IPS-20b (cell line): ENCODE measurements around the gene PTPRE.

Source experiments
- H3K27ac ChIP-seq: one replicate; pipeline ENCODE4 v1.5.1; 2013; ENCODE audit warnings: low read length
- H3K27me3 ChIP-seq: 2 replicates; pipeline ENCODE4 v1.6.1; 2013; ENCODE audit warnings: mild to moderate bottlenecking, low read length, inconsistent platforms; ENCODE audit not compliant: insufficient read depth
- H3K36me3 ChIP-seq: 2 replicates; pipeline ENCODE4 v1.6.1; 2013; ENCODE audit warnings: low read depth, mild to moderate bottlenecking, inconsistent platforms, low read length, moderate library complexity; ENCODE audit not compliant: insufficient read depth
- H3K4me1 ChIP-seq: 2 replicates; pipeline ENCODE4 v1.6.1; 2013; ENCODE audit warnings: mild to moderate bottlenecking, control low read depth, inconsistent platforms, low read length, moderate library complexity; ENCODE audit not compliant: insufficient read depth
- H3K4me3 ChIP-seq: 2 replicates; pipeline ENCODE4 v1.5.1; 2013; ENCODE audit warnings: mild to moderate bottlenecking, low read length, inconsistent platforms
- H3K9ac ChIP-seq: 2 replicates; pipeline ENCODE4 v1.6.1; 2013; ENCODE audit warnings: low read depth, mild to moderate bottlenecking, inconsistent platforms, low read length, moderate library complexity
- H3K9me3 ChIP-seq: 2 replicates; pipeline ENCODE4 v1.6.1; 2013; ENCODE audit warnings: mild to moderate bottlenecking, low read depth, low read length, inconsistent platforms; ENCODE audit not compliant: insufficient read depth

Gene PTPRE

DNA sequence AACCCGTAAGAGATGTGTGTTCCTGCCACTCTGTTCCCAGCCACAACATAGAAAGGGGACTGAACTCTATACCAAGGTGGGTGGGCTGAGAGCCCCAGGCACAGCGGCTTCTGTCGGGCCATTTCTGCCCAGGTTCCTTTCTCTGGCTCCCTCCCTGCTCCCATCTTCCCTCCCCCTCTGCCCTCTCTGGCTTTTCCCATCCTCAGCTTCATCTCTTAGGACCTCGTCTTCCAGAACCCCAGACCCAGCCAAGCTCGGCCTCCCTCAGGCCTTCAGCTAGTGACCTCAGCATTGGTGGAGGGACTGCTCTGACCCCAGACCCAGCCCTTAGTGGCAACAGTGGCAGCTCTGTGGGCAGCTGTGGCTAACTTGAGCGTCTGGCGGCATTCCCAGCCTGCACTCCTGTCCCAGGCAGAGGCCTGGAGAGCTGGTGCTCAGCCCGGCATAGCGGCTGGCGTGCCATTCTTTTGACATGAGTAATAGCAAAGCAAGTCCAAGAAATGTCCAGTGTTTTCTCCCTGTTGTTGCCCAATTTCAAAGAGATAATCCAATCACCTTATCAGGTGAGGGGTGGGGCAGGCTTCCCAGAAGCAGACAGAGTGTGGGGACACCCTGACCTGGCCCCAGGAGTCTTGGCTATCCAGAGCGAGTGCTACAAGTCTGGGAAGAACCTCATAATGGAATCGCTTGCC, 15.9 kb downstream of the PTPRE start:
- Histone ChIP-seq H3K36me3 (no peaks in the 10 kb centered on the region), H3K9ac (no peak overlapping the region), H3K9me3 (no peaks in the 10 kb centered on the region), H3K27me3 (no peaks in the 10 kb centered on the region), H3K27ac (no peak overlapping the region), H3K4me3 (no peak overlapping the region), H3K4me1 (no peaks in the 10 kb centered on the region)

DNA sequence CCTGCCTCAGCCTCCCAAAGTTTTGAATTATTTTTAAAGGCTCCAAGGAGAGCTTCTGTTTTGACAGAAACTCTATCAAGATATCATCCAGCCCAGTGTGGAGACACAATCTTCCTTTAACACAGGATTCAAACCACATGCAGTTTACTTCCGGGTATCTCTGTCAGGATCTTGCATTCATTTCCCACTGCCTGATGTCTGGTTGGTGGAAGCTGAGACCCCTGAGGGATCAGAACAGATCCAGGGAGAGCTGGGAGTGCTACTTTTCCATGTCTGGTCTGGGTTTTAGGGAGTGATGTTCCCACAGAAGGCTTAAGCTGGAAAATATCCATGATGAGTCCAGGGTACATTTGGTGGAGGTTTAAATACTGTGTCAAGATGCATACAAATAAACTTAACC, 16.7 kb downstream of the PTPRE start:
- no peak overlapping the region for H3K9ac ChIP-seq
- H3K4me3 ChIP-seq: no peak overlapping the region
- H3K4me1 ChIP-seq: no peaks in the 10 kb centered on the region

GRCh38 chr10:127925471-127926207, 18.7 kb downstream of the PTPRE start:
- Histone ChIP-seq H3K9me3 (no peaks in the 10 kb centered on the region), H3K27me3 (no peaks in the 10 kb centered on the region), H3K4me3 (no peak overlapping the region), H3K9ac (no peak overlapping the region), H3K36me3 (no peaks in the 10 kb centered on the region), H3K27ac (no peak overlapping the region), H3K4me1 (no peaks in the 10 kb centered on the region)

More for the DNA sequence above, 16.7 kb downstream of the PTPRE start:
- Histone ChIP-seq H3K27me3 (no peaks in the 10 kb centered on the region), H3K36me3 (no peaks in the 10 kb centered on the region), H3K27ac (no peak overlapping the region), H3K9me3 (no peaks in the 10 kb centered on the region)

DNA sequence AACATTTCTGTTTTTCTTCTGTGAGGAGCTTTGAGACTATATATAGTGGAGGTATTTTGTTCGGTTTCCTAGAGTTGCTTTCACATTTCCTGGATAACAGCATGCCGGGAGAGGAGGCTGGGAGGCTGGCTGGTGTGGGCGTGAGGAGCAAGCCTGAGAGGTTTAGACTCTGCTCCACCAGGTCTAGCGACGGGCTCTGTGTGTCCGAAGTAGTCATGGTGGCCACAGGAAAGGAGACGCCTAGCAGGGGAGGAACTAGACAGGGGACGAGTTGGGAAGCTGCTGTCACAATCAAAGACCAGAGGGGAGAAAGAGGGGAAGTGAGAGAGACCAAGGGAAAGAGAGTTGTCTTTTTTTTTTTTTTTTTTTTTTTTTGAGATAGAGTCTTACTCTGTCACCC, 19.6 kb downstream of the PTPRE start:
- Histone ChIP-seq H3K27ac (no peak overlapping the region), H3K4me3 (no peak overlapping the region), H3K4me1 (no peaks in the 10 kb centered on the region), H3K9me3 (no peaks in the 10 kb centered on the region), H3K9ac (no peak overlapping the region), H3K36me3 (no peaks in the 10 kb centered on the region), H3K27me3 (no peaks in the 10 kb centered on the region)

- Histone ChIP-seq H3K36me3 (no peaks in the 10 kb centered on the region), H3K9me3 (no peaks in the 10 kb centered on the region), H3K4me1 (no peaks in the 10 kb centered on the region), H3K9ac (no peak overlapping the region), H3K27ac (no peak overlapping the region), H3K4me3 (no peak overlapping the region), H3K27me3 (no peaks in the 10 kb centered on the region)
Observed at GRCh38 chr10:127928021-127928806, 21.3 kb downstream of the PTPRE start.

DNA sequence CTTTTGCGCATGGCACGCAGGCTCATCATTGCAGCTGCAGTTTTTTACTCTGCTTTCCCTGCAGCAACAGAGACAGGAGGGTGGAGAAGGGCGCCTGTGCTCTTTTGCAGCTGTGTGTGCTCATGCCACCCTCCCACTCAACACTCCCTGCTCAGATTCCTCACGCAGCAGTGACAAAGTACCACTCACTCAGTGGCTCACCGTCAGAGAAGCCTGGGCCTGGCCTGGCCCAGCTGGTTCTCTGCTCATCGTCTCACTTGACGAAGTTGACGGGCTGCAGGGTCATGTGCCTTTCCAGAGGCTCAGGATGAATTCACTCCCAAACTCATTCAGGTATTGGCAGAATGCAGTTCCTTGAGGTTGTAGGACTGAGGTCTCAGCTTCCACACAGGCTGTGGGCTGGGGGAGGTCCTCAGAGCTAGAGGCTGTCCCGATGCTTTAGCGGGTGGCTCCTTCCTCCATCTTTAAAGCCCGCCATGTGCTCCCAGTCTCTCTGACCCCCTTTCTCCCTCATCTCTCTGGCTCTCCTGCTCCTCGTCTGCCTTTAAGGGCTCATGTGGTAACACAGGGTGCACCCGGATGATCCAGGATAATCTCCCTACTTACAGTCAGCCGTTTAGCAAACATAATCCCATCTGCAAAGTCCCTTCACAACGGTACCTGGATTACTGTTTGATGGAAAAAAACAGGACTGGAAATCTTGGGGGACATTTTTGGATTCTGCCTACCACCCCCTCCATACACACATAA, 25.8 kb downstream of the PTPRE start:
- Histone ChIP-seq H3K4me3 (no peak overlapping the region), H3K36me3 (no peaks in the 10 kb centered on the region), H3K9ac (no peak overlapping the region), H3K9me3 (no peaks in the 10 kb centered on the region), H3K27me3 (no peaks in the 10 kb centered on the region), H3K27ac (no peak overlapping the region), H3K4me1 (no peaks in the 10 kb centered on the region)

DNA sequence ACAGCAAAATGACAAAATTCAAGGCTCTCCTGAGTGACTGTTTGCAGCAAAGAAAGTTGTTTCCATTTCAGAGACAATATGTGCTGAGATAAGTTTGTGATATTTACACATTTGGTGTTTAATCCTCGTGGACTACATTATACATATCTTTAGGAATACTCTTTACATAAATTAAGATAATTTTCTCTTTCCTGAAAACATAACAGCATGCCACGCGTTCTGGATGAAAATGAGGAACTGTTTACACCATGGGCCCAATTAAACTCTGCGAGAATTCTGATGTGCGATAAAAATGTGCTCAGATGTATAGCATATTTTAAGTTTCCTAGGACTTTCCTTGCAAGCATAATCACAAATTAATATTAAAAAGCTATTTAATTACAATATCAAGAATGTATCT, 26.4 kb downstream of the PTPRE start:
- H3K4me1 ChIP-seq: no peaks in the 10 kb centered on the region
- H3K9ac ChIP-seq: no peak overlapping the region
- H3K27ac ChIP-seq: no peak overlapping the region
- H3K9me3 ChIP-seq: no peaks in the 10 kb centered on the region
- no peak overlapping the region for H3K4me3 ChIP-seq
- H3K36me3 ChIP-seq: no peaks in the 10 kb centered on the region
- no peaks in the 10 kb centered on the region for H3K27me3 ChIP-seq

DNA sequence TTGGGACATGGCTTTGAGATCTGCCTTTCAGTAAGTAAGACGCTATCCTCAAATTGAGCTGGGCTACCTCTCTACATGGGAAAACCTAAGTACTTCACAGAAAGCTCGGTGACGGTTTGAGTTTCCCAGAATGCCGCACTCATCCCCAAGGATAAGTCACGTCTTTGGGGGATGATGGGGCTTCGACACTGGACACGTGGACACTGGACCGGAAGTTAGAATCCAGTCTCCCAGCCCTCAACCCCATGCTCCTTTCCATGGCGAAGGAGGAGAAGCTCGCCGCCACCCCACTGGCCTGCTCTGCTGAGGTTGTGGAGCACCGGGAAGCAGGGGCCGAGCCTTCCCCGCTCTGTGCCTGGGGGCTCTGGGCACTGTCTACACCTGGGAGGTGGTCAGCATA, 27.5 kb downstream of the PTPRE start:
- Histone ChIP-seq H3K36me3 (no peaks in the 10 kb centered on the region), H3K4me3 (no peak overlapping the region), H3K4me1 (no peaks in the 10 kb centered on the region), H3K27me3 (no peaks in the 10 kb centered on the region), H3K27ac (no peak overlapping the region), H3K9ac (no peak overlapping the region), H3K9me3 (no peaks in the 10 kb centered on the region)

GRCh38 chr10:127935071-127935561, 28.2 kb downstream of the PTPRE start:
- Histone ChIP-seq H3K4me1 (no peaks in the 10 kb centered on the region), H3K36me3 (no peaks in the 10 kb centered on the region), H3K27ac (no peak overlapping the region), H3K4me3 (no peak overlapping the region), H3K27me3 (no peaks in the 10 kb centered on the region), H3K9me3 (no peaks in the 10 kb centered on the region), H3K9ac (no peak overlapping the region)

GRCh38 chr10:127937069-127937468, 30.2 kb downstream of the PTPRE start:
- Histone ChIP-seq H3K9ac (no peak overlapping the region), H3K4me1 (no peaks in the 10 kb centered on the region), H3K27me3 (no peaks in the 10 kb centered on the region), H3K27ac (no peak overlapping the region), H3K9me3 (no peaks in the 10 kb centered on the region), H3K4me3 (no peak overlapping the region), H3K36me3 (no peaks in the 10 kb centered on the region)

DNA sequence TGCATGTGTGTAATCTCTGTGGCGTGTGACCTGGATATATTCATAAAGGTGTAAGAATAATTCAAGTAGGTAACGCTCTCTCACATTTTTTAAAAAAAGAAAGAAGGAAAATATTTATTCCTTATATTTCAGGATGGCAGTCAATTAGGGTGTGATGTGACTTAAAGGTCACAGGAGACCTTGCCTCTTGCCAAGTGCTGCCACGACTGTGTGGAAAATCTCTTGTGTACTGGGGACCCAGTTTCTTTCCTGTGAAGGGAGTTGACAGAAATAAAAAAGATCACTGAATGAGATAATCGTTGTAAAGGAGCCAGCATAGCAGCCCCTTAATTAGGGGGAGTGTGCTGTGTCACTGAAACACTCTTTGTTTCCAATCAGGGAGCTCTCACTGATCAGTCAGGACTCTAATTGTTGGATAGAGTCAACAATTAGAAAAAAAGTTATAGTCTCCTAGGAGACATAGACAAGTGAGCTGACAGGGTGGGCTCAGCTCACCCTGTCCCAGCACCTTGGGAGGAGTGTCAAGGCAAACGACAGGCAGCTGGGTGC, 31.1 kb downstream of the PTPRE start:
- H3K36me3 ChIP-seq: no peaks in the 10 kb centered on the region
- H3K4me3 ChIP-seq: no peak overlapping the region
- no peaks in the 10 kb centered on the region for H3K4me1 ChIP-seq
- H3K27me3 ChIP-seq: no peaks in the 10 kb centered on the region
- H3K27ac ChIP-seq: no peak overlapping the region
- no peak overlapping the region for H3K9ac ChIP-seq
- no peaks in the 10 kb centered on the region for H3K9me3 ChIP-seq
